SH-SY5Y (cell line): ENCODE measurements around the gene S100A9.

ENCODE experiments used
- GATA2 ChIP-seq: IDR thresholded peaks from 2 replicates; pipeline ENCODE4 v1.6.1; 2011; ENCODE audit warnings: mild to moderate bottlenecking, low read depth, low read length
- GATA3 ChIP-seq: IDR thresholded peaks from 2 replicates; pipeline ENCODE4 v1.6.1; 2011; ENCODE audit warnings: low read depth, mild to moderate bottlenecking, low read length, moderate library complexity

DNA sequence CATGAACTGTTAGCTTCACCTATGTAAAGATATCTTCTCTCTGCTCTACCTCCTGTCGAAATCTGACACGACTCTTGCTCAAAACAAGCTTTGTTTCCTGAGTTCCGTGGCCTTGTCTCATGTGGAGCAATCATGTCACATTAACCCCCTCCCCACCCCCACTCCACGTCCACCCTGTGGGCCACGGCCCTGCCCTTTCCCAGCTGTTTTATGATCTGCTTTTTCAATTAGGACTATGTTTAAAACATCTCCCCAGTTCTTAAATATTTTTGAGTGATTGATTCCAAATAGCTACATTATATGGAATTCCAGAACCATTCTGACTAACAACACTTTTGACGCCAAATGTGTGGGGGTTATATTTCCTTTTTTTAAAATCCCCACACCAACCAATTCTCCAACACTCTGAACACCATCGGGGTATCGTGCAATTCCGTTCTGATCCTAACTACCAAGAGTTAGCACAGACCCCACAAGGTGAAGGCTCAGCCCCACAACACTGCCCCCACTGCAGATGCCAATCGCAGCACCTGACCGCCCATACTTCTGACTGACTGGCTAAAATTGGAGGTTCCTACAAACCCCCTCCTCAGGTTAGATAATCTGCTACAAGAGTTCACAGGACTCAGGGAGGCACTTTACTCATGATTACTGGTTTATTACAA, 45.9 kb downstream of the S100A9 start:
- TF ChIP-seq GATA2 (no peak), GATA3 (no peak)
